GM10266 (cell line): ENCODE measurements around the gene ADGRD2.

Source experiments
- DNase-seq: peaks from one replicate; pipeline ENCODE4 v3.0.0; 2012; ENCODE audit errors: extremely low spot score
- CTCF ChIP-seq: IDR thresholded peaks from 2 replicates; pipeline ENCODE4 v1.5.1; 2012; ENCODE audit warnings: mild to moderate bottlenecking, low read depth; ENCODE audit not compliant: control insufficient read depth, insufficient read depth; ENCODE audit errors: missing control alignments

The ADGRD2 gene

GRCh38 chr9:124506931-124507879 lies 57.0 kb downstream of the ADGRD2 start, which contains the start of gene NR5A1:
Gene NR5A1, minus strand, starts transcription at chr9:124507399. Its CDS starts 4,004 bp downstream, at chr9:124503395.
- no peak for TF ChIP-seq CTCF
- peak; percentile 18 for DNase-seq

DNA sequence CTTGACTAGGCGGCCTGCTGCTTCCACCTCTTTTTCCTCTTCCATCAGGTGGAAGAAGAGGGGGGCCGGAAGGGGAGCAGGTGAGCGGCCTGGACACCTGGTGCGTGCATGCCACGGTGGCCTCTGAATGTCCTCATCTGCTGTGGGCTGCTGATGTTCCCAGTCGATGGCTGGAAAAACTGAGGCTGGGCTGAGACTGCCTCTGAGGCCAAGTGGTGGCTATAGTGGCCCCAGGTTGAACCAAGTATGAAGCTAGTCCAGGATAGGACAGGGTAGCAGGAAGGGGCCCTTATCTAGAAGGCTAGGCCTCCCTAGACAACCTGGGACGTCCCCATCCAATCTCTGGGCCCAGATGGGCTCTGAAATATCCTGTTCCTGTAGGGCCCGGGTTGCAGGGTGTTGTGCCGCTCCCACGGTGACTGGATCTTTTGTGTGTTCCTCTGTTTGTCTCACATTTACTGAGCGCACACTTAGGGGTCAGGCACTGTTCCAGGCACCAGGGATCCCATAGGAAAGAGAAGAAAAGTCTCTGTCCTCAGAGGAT lies 57.7 kb downstream of the ADGRD2 start:
- DNase-seq: no peak

GRCh38 chr9:124510650-124511425 lies 60.6 kb downstream of the ADGRD2 start:
- TF ChIP-seq CTCF: no peak
- DNase-seq: no peak

More for the DNA sequence above, 57.7 kb downstream of the ADGRD2 start:
- TF ChIP-seq CTCF: no peak

GRCh38 chr9:124511426-124511840 lies 61.2 kb downstream of the ADGRD2 start:
- DNase-seq: peak; percentile 18
- no peak for TF ChIP-seq CTCF

DNA sequence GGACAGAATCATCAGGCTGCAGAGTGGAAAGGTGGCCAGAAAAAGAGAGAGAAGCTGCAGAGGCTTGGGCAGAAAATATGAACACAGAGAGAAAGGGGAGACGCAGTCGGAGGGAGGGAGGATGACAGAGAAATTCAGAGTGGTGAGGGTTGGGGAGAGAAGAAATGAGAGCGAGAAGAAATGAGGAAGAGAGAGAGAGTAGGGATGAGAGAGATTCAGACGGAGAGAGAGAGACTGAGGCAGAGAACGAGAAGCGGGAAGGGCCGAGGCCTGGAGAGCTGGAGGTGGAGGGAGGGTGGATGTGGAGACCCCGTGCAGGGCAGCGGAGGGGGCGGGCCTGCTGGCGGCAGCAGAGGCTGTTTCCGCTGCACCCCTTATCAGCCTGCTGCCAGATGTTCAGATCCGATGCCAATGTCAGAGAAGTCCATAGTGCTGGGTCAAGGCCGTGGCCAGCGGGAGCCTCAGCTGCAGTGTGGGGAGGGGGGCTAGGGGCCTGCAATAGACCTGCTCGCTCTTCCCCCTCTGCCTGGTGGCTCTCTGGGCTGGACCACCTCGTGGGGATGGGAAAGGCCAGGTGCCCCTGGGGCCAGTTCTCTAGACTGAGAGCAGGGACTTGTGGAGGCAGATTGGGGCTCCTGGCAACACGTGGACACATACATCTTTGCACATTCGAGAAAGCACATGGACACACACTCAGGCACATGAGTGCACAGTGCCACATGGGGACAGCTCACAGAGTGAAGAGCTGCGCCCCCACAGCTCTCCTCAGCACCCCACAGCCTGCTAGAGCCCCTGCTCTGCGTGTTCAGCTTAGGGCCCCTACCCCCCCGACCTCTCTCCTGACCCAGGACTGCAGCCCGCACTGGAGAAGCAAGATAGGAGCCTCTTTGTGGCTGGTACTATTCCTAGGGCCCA lies 61.9 kb downstream of the ADGRD2 start:
- TF ChIP-seq CTCF: no peak
- DNase-seq: no peak

GRCh38 chr9:124512806-124513204 lies 62.6 kb downstream of the ADGRD2 start:
- TF ChIP-seq CTCF: no peak
- no peak for DNase-seq
